MM.1S (cell line): ENCODE measurements around the gene OR5H1.
"Not testable (repeated sequence)": the region's sequence is repeated elsewhere in the genome, so short reads cannot be mapped to it uniquely, and the experiment has no call there.

ENCODE experiments used
- DNase-seq: peaks from one replicate; pipeline ENCODE4 v3.0.0-alpha.2; 2015
- H2AFZ ChIP-seq: fragments of 300-600 bp; sonication (generic); 2 replicates; pipeline ENCODE4 v1.6.0; 2016; ENCODE audit warnings: antibody characterized with exemption, low read length
- H3F3A ChIP-seq: fragments of 300-600 bp; sonication (generic); 2 replicates; pipeline ENCODE4 v1.6.1; 2016; ENCODE audit warnings: mild to moderate bottlenecking, antibody characterized with exemption, low read length, moderate library complexity, mixed read lengths; ENCODE audit not compliant: insufficient read depth
- H3K27ac ChIP-seq: fragments of 300-600 bp; sonication (generic); 2 replicates; pipeline ENCODE4 v1.5.1; 2016; ENCODE audit warnings: mild to moderate bottlenecking, low read length
- H3K27me3 ChIP-seq: fragments of 300-600 bp; sonication (generic); replicated peaks from 2 replicates; pipeline ENCODE4 v1.6.0; 2016; ENCODE audit warnings: low read length; ENCODE audit not compliant: insufficient read depth
- H3K36me3 ChIP-seq: fragments of 300-600 bp; sonication (generic); replicated peaks from 2 replicates; pipeline ENCODE4 v1.6.1; 2016; ENCODE audit warnings: mild to moderate bottlenecking, low read length, mixed read lengths; ENCODE audit not compliant: insufficient read depth
- H3K4me1 ChIP-seq: fragments of 300-600 bp; sonication (generic); 2 replicates; pipeline ENCODE4 v1.6.1; 2016; ENCODE audit warnings: low read length, mixed read lengths
- H3K4me2 ChIP-seq: fragments of 300-600 bp; sonication (generic); 2 replicates; pipeline ENCODE4 v1.6.0; 2016; ENCODE audit warnings: low read depth, low read length
- H3K4me3 ChIP-seq: fragments of 300-600 bp; sonication (generic); 2 replicates; pipeline ENCODE4 v1.5.1; 2016; ENCODE audit warnings: low read length, mixed read lengths
- H3K79me2 ChIP-seq: fragments of 300-600 bp; sonication (generic); 2 replicates; pipeline ENCODE4 v1.6.1; 2016; ENCODE audit warnings: mixed run types, low read length, mixed read lengths
- H3K9ac ChIP-seq: fragments of 300-600 bp; sonication (generic); 2 replicates; pipeline ENCODE4 v1.6.1; 2016; ENCODE audit warnings: low read length, mixed read lengths
- H3K9me2 ChIP-seq: fragments of 300-600 bp; sonication (generic); replicated peaks from 2 replicates; pipeline ENCODE4 v1.6.1; 2016; ENCODE audit warnings: mild to moderate bottlenecking, low read length, mixed read lengths; ENCODE audit not compliant: insufficient read depth
- H3K9me3 ChIP-seq: fragments of 300-600 bp; sonication (generic); replicated peaks from 2 replicates; pipeline ENCODE4 v1.6.1; 2016; ENCODE audit warnings: mild to moderate bottlenecking, low read length, mixed read lengths; ENCODE audit not compliant: insufficient read depth
- H4K20me1 ChIP-seq: fragments of 300-600 bp; sonication (generic); 2 replicates; pipeline ENCODE4 v1.6.1; 2016; ENCODE audit warnings: mild to moderate bottlenecking, low read length, moderate library complexity, mixed read lengths; ENCODE audit not compliant: insufficient read depth
- CTCF ChIP-seq: fragments of 300-600 bp; sonication (generic); IDR thresholded peaks from 2 replicates; pipeline ENCODE4 v1.5.1; 2016; ENCODE audit warnings: antibody characterized with exemption, low read length, mixed read lengths
- EZH2 ChIP-seq: fragments of 300-600 bp; sonication (generic); optimal IDR thresholded peaks from 2 replicates; pipeline ENCODE3; 2017; ENCODE audit warnings: low read depth, mild to moderate bottlenecking, antibody characterized with exemption, low read length, mixed read lengths
- EZH2phosphoT487 ChIP-seq: fragments of 300-600 bp; sonication (generic); IDR thresholded peaks from 2 replicates; pipeline ENCODE4 v1.6.1; 2018; ENCODE audit warnings: antibody characterized with exemption, low read length

OR5H1 gene

DNA sequence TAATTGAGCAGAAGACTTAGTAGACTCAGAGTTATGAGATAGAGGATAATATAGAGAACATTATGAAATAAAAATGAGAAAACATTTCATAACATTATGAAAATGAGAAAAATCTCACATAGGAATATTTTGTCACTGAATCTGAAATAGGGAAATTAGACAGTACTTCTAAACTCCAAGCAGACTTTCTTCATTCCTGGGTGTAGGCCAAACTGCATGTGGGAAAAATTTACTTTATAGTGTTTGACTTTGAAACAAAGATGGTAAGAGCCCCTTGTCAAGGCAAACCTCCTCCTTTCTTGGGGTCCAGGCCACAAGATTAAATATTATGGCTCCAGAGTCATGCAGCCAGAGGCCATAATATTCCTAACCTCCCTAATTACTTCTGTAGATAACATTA lies 10.0 kb downstream of the OR5H1 start:
- H2AFZ ChIP-seq = no peak overlapping the region

DNA sequence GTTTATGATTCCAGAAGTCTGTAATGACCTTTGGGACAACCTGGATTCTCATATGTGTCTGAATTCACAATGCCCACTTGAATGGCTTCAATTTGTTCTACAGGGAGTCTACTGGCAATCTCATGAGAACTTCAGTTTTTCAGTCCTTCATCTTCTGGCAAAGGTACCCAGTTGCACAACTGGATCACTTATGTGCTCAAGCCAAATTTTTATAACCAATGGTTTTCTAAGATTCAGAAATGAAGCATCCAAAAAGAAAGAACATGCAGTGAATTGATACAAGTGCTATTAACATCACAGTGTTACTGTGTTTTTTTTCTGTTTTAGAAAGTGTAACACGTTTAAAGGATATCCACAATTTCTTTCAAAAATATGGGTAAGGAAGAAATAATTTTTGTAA lies 16.7 kb downstream of the OR5H1 start, which contains the start of gene OR5H14:
Gene OR5H14 (plus strand): TSS at position 301 of the 400 bp plus-strand sequence. CDS start 1,907 bp downstream, outside the sequence.
- H3K9me3 ChIP-seq = no peaks in the 10 kb centered on the region
- H3K9ac ChIP-seq = no peak within 1 kb of the TSS
- no peaks in the 10 kb centered on the region for H3F3A ChIP-seq
- no peak within 1 kb of the TSS for H3K4me3 ChIP-seq
- H4K20me1 ChIP-seq = no peaks in the 10 kb centered on the region
- no peak for DNase-seq
- H3K4me1 ChIP-seq = no peaks in the 10 kb centered on the region
- H3K27me3 ChIP-seq = no peaks in the 10 kb centered on the region
- TF ChIP-seq EZH2 (no peak), EZH2phosphoT487 (no peak), CTCF (no peak)
- no peak within 1 kb of the TSS for H2AFZ ChIP-seq
- no peaks in the 10 kb centered on the region for H3K79me2 ChIP-seq
- H3K36me3 ChIP-seq = no peaks in the 10 kb centered on the region
- H3K4me2 ChIP-seq = no peak within 1 kb of the TSS
- H3K9me2 ChIP-seq = no peaks in the 10 kb centered on the region
- no peak within 1 kb of the TSS for H3K27ac ChIP-seq

More for the DNA sequence above, 10.0 kb downstream of the OR5H1 start:
- TF ChIP-seq CTCF = no peak
- no peak for TF ChIP-seq EZH2phosphoT487
- TF ChIP-seq EZH2 = no peak
- no peaks in the 10 kb centered on the region for H3K9me3 ChIP-seq
- no peaks in the 10 kb centered on the region for H4K20me1 ChIP-seq
- no peak for DNase-seq
- H3K9me2 ChIP-seq = no peaks in the 10 kb centered on the region
- no peaks in the 10 kb centered on the region for H3K79me2 ChIP-seq
- no peaks in the 10 kb centered on the region for H3F3A ChIP-seq
- H3K36me3 ChIP-seq = no peaks in the 10 kb centered on the region
- H3K4me3 ChIP-seq = no peak overlapping the region
- no peaks in the 10 kb centered on the region for H3K27me3 ChIP-seq
- no peaks in the 10 kb centered on the region for H3K4me1 ChIP-seq
- no peak overlapping the region for H3K27ac ChIP-seq
- no peak overlapping the region for H3K4me2 ChIP-seq
- H3K9ac ChIP-seq = no peak overlapping the region

DNA sequence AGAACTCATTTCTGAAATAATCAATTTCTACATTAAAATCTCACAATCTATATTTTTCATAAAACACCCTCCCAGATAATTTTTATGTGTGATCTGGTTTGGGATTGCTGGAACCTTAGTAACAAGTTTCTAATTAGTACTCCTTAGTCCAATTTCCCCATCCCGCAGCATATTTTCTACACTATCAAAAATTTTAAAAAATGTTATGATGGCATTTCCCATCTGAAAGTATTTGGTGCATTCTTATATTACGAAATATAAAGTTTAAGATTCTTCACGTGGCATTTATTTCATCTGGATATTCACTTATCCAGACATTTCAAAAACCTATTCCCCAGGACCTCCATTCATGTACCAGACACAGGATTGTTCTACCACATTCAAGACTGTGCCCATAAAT lies 18.2 kb downstream of the OR5H1 start:
- H3K36me3 ChIP-seq = no peaks in the 10 kb centered on the region
- TF ChIP-seq EZH2 = no peak
- no peak for TF ChIP-seq CTCF
- no peak for TF ChIP-seq EZH2phosphoT487

DNA sequence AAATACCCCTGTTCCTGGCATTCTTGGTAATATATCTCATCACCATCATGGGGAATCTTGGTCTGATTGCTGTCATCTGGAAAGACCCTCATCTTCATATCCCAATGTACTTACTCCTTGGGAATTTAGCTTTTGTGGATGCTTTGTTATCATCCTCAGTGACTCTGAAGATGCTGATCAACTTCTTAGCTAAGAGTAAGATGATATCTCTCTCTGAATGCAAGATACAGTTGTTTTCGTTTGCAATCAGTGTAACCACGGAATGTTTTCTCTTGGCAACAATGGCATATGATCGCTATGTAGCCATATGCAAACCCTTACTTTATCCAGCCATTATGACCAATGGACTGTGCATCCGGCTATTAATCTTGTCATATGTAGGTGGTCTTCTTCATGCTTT lies 18.9 kb downstream of the OR5H1 start:
- not testable (repeated sequence) for H3K9me2 ChIP-seq

More for the DNA sequence above, 18.2 kb downstream of the OR5H1 start:
- Histone ChIP-seq H3K9me2 (no peaks in the 10 kb centered on the region), H3K4me2 (no peak overlapping the region), H3K79me2 (no peaks in the 10 kb centered on the region), H3K9me3 (no peaks in the 10 kb centered on the region), H3K4me3 (no peak overlapping the region), H4K20me1 (no peaks in the 10 kb centered on the region), H3F3A (no peaks in the 10 kb centered on the region), H2AFZ (no peak overlapping the region), H3K27me3 (no peaks in the 10 kb centered on the region), H3K4me1 (no peaks in the 10 kb centered on the region), H3K9ac (no peak overlapping the region), H3K27ac (no peak overlapping the region)
- DNase-seq = no peak

More for the DNA sequence above, 18.9 kb downstream of the OR5H1 start:
- not testable (repeated sequence) for H3K4me3 ChIP-seq, H3K36me3 ChIP-seq, H2AFZ ChIP-seq, H3F3A ChIP-seq, H3K79me2 ChIP-seq, H3K4me1 ChIP-seq, H4K20me1 ChIP-seq, H3K4me2 ChIP-seq, DNase-seq, H3K27ac ChIP-seq, H3K27me3 ChIP-seq, H3K9me3 ChIP-seq, H3K9ac ChIP-seq
